Keratinocyte (primary cell): ENCODE data around the gene SLC25A43. TPM values are rescaled to one million over a fixed set of nuclear protein-coding genes. Genes with fewer than 3 reads are reported as not detected.

Experiments
- DNase-seq: peaks from one replicate; pipeline ENCODE4 v3.0.0-alpha.2; 2011; ENCODE audit warnings: low read depth, missing footprints, low spot score
- FAIRE-seq: peaks from 2 replicates; lab custom pipeline; 2011; peaks lifted over from hg19 to GRCh38; lab: Jason Lieb, UNC
- H2AFZ ChIP-seq: 2 replicates; pipeline ENCODE4 v1.6.0; 2012; ENCODE audit warnings: low read length, control low read depth, inconsistent platforms; ENCODE audit not compliant: control insufficient read depth
- H3K27ac ChIP-seq: 2 replicates; pipeline ENCODE4 v1.5.1; 2011; ENCODE audit warnings: low read length; ENCODE audit not compliant: control insufficient read depth, insufficient read depth
- H3K27me3 ChIP-seq: 3 replicates; pipeline ENCODE4 v1.6.0; 2011; ENCODE audit warnings: low read length; ENCODE audit not compliant: control insufficient read depth, insufficient read depth; ENCODE audit errors: extremely low read depth
- H3K36me3 ChIP-seq, 2 experiments: 2 replicates in 1 of 2; 3 replicates in 1 of 2; pipeline ENCODE4 v1.5.1; 2011; ENCODE audit warnings: low read length in 2 of 2, mild to moderate bottlenecking in 1 of 2; ENCODE audit not compliant: control insufficient read depth in 2 of 2, insufficient read depth in 2 of 2; ENCODE audit errors: extremely low read depth in 1 of 2
- H3K4me1 ChIP-seq: 3 replicates; pipeline ENCODE4 v1.5.1; 2011; ENCODE audit warnings: low read length; ENCODE audit not compliant: control insufficient read depth, insufficient read depth; ENCODE audit errors: extremely low read depth
- H3K4me2 ChIP-seq: 3 replicates; pipeline ENCODE4 v1.6.0; 2011; ENCODE audit warnings: low read depth, low read length; ENCODE audit not compliant: control insufficient read depth, insufficient read depth; ENCODE audit errors: extremely low read depth
- H3K4me3 ChIP-seq, 3 experiments: fragments of 200-600 bp in 1 of 3; sonication (generic) in 1 of 3; 2 replicates in 2 of 3; 3 replicates in 1 of 3; pipeline ENCODE4 v1.5.1; 2011 to 2016; ENCODE audit warnings: low read length in 3 of 3, mild to moderate bottlenecking in 3 of 3, control low read depth in 2 of 3, inconsistent platforms in 1 of 3, low read depth in 1 of 3, mixed read lengths in 1 of 3, mixed run types in 1 of 3, moderate library complexity in 1 of 3; ENCODE audit not compliant: control insufficient read depth in 2 of 3, insufficient read depth in 2 of 3; ENCODE audit errors: extremely low read depth in 1 of 3
- H3K79me2 ChIP-seq: 2 replicates; pipeline ENCODE4 v1.6.0; 2012; ENCODE audit warnings: low read length; ENCODE audit not compliant: control insufficient read depth, insufficient read depth
- H3K9ac ChIP-seq: 3 replicates; pipeline ENCODE4 v1.6.0; 2011; ENCODE audit warnings: low read length; ENCODE audit not compliant: control insufficient read depth, insufficient read depth; ENCODE audit errors: extremely low read depth
- H3K9me1 ChIP-seq: 3 replicates; pipeline ENCODE4 v1.6.0; 2011; ENCODE audit warnings: low read length; ENCODE audit not compliant: control insufficient read depth, insufficient read depth; ENCODE audit errors: extremely low read depth
- H3K9me3 ChIP-seq: 2 replicates; pipeline ENCODE4 v1.5.1; 2012; ENCODE audit warnings: low read depth, low read length; ENCODE audit not compliant: control insufficient read depth
- H4K20me1 ChIP-seq: 3 replicates; pipeline ENCODE4 v1.6.0; 2011; ENCODE audit warnings: low read length; ENCODE audit not compliant: control insufficient read depth, insufficient read depth; ENCODE audit errors: extremely low read depth
- CTCF ChIP-seq, 3 experiments: IDR thresholded peaks in 1 of 3; conservative IDR thresholded peaks in 1 of 3; optimal IDR thresholded peaks in 1 of 3; 2 replicates in 2 of 3; 3 replicates in 1 of 3; pipeline versions ENCODE3 to v1.5.1; 2011; ENCODE audit warnings: low read length in 3 of 3, mild to moderate bottlenecking in 3 of 3, moderate library complexity in 2 of 3, control low read depth in 1 of 3, inconsistent platforms in 1 of 3; ENCODE audit not compliant: insufficient read depth in 2 of 3; ENCODE audit errors: extremely low read depth in 1 of 3
- EZH2 ChIP-seq: IDR thresholded peaks from one replicate; pipeline ENCODE4 v1.6.1; 2012; ENCODE audit warnings: inconsistent platforms, mild to moderate bottlenecking, low read length, moderate library complexity
- dilution Hi-C: fragments of 300-500 bp; cut with MboI; formaldehyde crosslinking; loops from one replicate; pipeline ENCODE4 v1.7.0; 2020; ENCODE audit warnings: low sequenced_read_pairs; ENCODE audit not compliant: extremely low pct_ligation_motif_present
- polyA plus RNA-seq, 5 experiments: library from polyadenylated mRNA; depleted of rRNA in 3 of 5; stranded (reverse) in 3 of 5; stranded (forward) in 1 of 5; unstranded in 1 of 5; fragments of >200 nt; gene quantifications; 1 replicate in 1 of 5; 2 replicates in 3 of 5; 3 replicates in 1 of 5; pipeline versions ENCODE4 v1.2.1 to v1.2.3, GENCODE V29; 2011 to 2012; ENCODE audit warnings: missing spikeins in 2 of 5, low read depth in 1 of 5, low replicate concordance in 1 of 5

SLC25A43 gene
- polyA plus RNA-seq, 1 donor (not counting 4 experiments of a cell fraction or from before 2014, with no cell fraction given), result 23.0 TPM

GRCh38 chrX:119411959-119412358, 12.8 kb downstream of the SLC25A43 start:
- no peak overlapping the region for H3K9ac ChIP-seq
- H3K27me3 ChIP-seq, result no peaks in the 10 kb centered on the region
- H2AFZ ChIP-seq, result no peak overlapping the region
- H3K36me3 ChIP-seq, result no peaks in the 10 kb centered on the region
- dilution Hi-C loops, result no loop called here
- no peak overlapping the region for H3K4me2 ChIP-seq
- no peaks in the 10 kb centered on the region for H4K20me1 ChIP-seq
- no peak overlapping the region for H3K27ac ChIP-seq
- no peaks in the 10 kb centered on the region for H3K9me3 ChIP-seq
- H3K9me1 ChIP-seq, result no peaks in the 10 kb centered on the region
- DNase-seq, result no peak
- no peaks in the 10 kb centered on the region for H3K79me2 ChIP-seq
- H3K4me1 ChIP-seq, result peaks cover 12% of the 10 kb centered on the region
- TF ChIP-seq CTCF (optimal IDR thresholded peaks at IDR 0.05 in 1 of 3, IDR thresholded peaks at IDR 0.05 in 1 of 3, conservative IDR thresholded peaks at IDR 0.05 in 1 of 3; ENCODE audit: extremely low read depth in 1 of 3, insufficient read depth in 2 of 3, low read length in 3 of 3) (no peak), EZH2 (no peak)
- no peak for FAIRE-seq
- no peak overlapping the region for H3K4me3 ChIP-seq

- dilution Hi-C loops, result no loop called here
- FAIRE-seq (no peak), DNase-seq (no peak)
- H3K36me3 ChIP-seq, result peaks cover 0 to 2% of the 10 kb centered on the region in 2 experiments
- H3K4me1 ChIP-seq, result no peaks in the 10 kb centered on the region
- no peak overlapping the region for H3K4me3 ChIP-seq
- no peaks in the 10 kb centered on the region for H3K9me1 ChIP-seq
- H3K27ac ChIP-seq, result no peak overlapping the region
- TF ChIP-seq CTCF (optimal IDR thresholded peaks at IDR 0.05 in 1 of 3, IDR thresholded peaks at IDR 0.05 in 1 of 3, conservative IDR thresholded peaks at IDR 0.05 in 1 of 3; ENCODE audit: extremely low read depth in 1 of 3, insufficient read depth in 2 of 3, low read length in 3 of 3) (no peak), EZH2 (no peak)
- H3K4me2 ChIP-seq, result no peak overlapping the region
- H2AFZ ChIP-seq, result no peak overlapping the region
- no peaks in the 10 kb centered on the region for H3K9me3 ChIP-seq
- H3K79me2 ChIP-seq, result no peaks in the 10 kb centered on the region
- H3K27me3 ChIP-seq, result no peaks in the 10 kb centered on the region
- no peaks in the 10 kb centered on the region for H4K20me1 ChIP-seq
- H3K9ac ChIP-seq, result no peak overlapping the region
These were observed 18.2 kb downstream of the SLC25A43 start for GRCh38 chrX:119417376-119417775.
